Neural cell (in vitro differentiated cells): Measurements from ENCODE around the gene METTL24. TPM values are rescaled to one million over a fixed set of nuclear protein-coding genes. Genes with fewer than 3 reads are reported as not detected.

ENCODE experiments used
- H2AFZ ChIP-seq: fragments of 200-600, 300-800 bp; sonication (generic), shearing (Covaris generic); 2 replicates; pipeline ENCODE4 v1.6.0; 2014; ENCODE audit warnings: low read depth, mild to moderate bottlenecking, antibody characterized with exemption, low read length, moderate library complexity
- H3F3A ChIP-seq: fragments of 200-600 bp; shearing (Covaris generic); 2 replicates; pipeline ENCODE4 v1.6.1; 2016; ENCODE audit warnings: mild to moderate bottlenecking, moderate library complexity, mixed read lengths, antibody characterized with exemption, low read length; ENCODE audit not compliant: insufficient read depth, poor library complexity, severe bottlenecking
- H3K27ac ChIP-seq: fragments of 200-600, 300-800 bp; sonication (generic), shearing (Covaris generic); 2 replicates; pipeline ENCODE4 v1.5.1; 2014; ENCODE audit warnings: mild to moderate bottlenecking, low read length, moderate library complexity
- H3K27me3 ChIP-seq: fragments of 300-800, 200-600 bp; sonication (generic), shearing (Covaris generic); 2 replicates; pipeline ENCODE4 v1.6.0; 2014; ENCODE audit warnings: mild to moderate bottlenecking, low read depth, low read length, moderate library complexity; ENCODE audit not compliant: insufficient read depth
- H3K36me3 ChIP-seq: fragments of 300-800, 200-600 bp; sonication (generic), shearing (Covaris generic); 2 replicates; pipeline ENCODE4 v1.5.1; 2014; ENCODE audit warnings: mild to moderate bottlenecking, antibody characterized with exemption, low read length, moderate library complexity; ENCODE audit not compliant: insufficient read depth
- H3K4me2 ChIP-seq: fragments of 300-800, 200-600 bp; sonication (generic), shearing (Covaris generic); 2 replicates; pipeline ENCODE4 v1.6.0; 2014; ENCODE audit warnings: mild to moderate bottlenecking, low read length
- H3K4me3 ChIP-seq: fragments of 300-800, 200-600 bp; sonication (generic), shearing (Covaris generic); 2 replicates; pipeline ENCODE4 v1.5.1; 2014; ENCODE audit warnings: mild to moderate bottlenecking, low read length, moderate library complexity
- H3K79me2 ChIP-seq: fragments of 200-600 bp; shearing (Covaris generic); replicated peaks from 2 replicates; pipeline ENCODE4 v1.6.0; 2014; ENCODE audit warnings: mild to moderate bottlenecking, low read length, moderate library complexity; ENCODE audit not compliant: insufficient read depth
- H3K9ac ChIP-seq: fragments of 300-800, 200-600 bp; sonication (generic), shearing (Covaris generic); 2 replicates; pipeline ENCODE4 v1.6.1; 2016; ENCODE audit warnings: mild to moderate bottlenecking, low read length, mixed read lengths
- H3K9me2 ChIP-seq: fragments of 200-600 bp; shearing (Covaris generic); 2 replicates; pipeline ENCODE4 v1.6.1; 2016; ENCODE audit warnings: mild to moderate bottlenecking, low read length, mixed read lengths; ENCODE audit not compliant: insufficient read depth
- H3K9me3 ChIP-seq: fragments of 200-600, 300-800 bp; sonication (generic), shearing (Covaris generic); 2 replicates; pipeline ENCODE4 v1.6.1; 2016; ENCODE audit warnings: mild to moderate bottlenecking, mixed run types, low read length, moderate library complexity, mixed read lengths
- H4K20me1 ChIP-seq: fragments of 200-600 bp; shearing (Covaris generic); 2 replicates; pipeline ENCODE4 v1.6.1; 2016; ENCODE audit warnings: mild to moderate bottlenecking, mixed run types; ENCODE audit not compliant: insufficient read depth
- EP300 ChIP-seq: fragments of 450-650 bp; conservative IDR thresholded peaks from 2 replicates; pipeline ENCODE4 v1.6.1; 2014; ENCODE audit warnings: antibody characterized with exemption, mild to moderate bottlenecking, moderate library complexity; ENCODE audit not compliant: poor library complexity, severe bottlenecking
- EZH2 ChIP-seq: fragments of 200-600, 300-800 bp; shearing (Covaris generic), sonication (generic); IDR thresholded peaks from 2 replicates; pipeline ENCODE4 v1.6.1; 2014; ENCODE audit warnings: antibody characterized with exemption, low read length, borderline replicate concordance, mild to moderate bottlenecking; ENCODE audit not compliant: insufficient read depth, poor library complexity, severe bottlenecking
- MXI1 ChIP-seq: fragments of 450-650 bp; conservative IDR thresholded peaks from 2 replicates; pipeline ENCODE4 v1.6.1; 2014; ENCODE audit warnings: antibody characterized with exemption, mild to moderate bottlenecking; ENCODE audit not compliant: poor library complexity, severe bottlenecking
- POLR2AphosphoS5 ChIP-seq: IDR thresholded peaks from 2 replicates; pipeline ENCODE4 v1.6.1; 2012
- RAD21 ChIP-seq: fragments of 450-650 bp; conservative IDR thresholded peaks from 2 replicates; pipeline ENCODE4 v1.6.1; 2014; ENCODE audit warnings: antibody characterized with exemption, mild to moderate bottlenecking, moderate library complexity
- SMC3 ChIP-seq: fragments of 450-650 bp; conservative IDR thresholded peaks from 2 replicates; pipeline ENCODE4 v1.6.1; 2014; ENCODE audit warnings: antibody characterized with exemption, mild to moderate bottlenecking, moderate library complexity; ENCODE audit not compliant: poor library complexity
- TAF1 ChIP-seq: IDR thresholded peaks from 2 replicates; pipeline ENCODE4 v1.6.1; 2012; ENCODE audit warnings: low read depth
- polyA plus RNA-seq: library from polyadenylated mRNA; depleted of rRNA; stranded (reverse); fragments of >200 nt; gene quantifications from 2 replicates; pipeline ENCODE4 v1.2.3, GENCODE V29; 2014
- TF ChIP-seq, protein P1 (sequence below): IDR thresholded peaks from 2 replicates; pipeline ENCODE4 v1.6.1; 2012; ENCODE audit warnings: borderline replicate concordance
- TF ChIP-seq, protein P2 (sequence below): fragments of 450-650 bp; IDR thresholded peaks from 2 replicates; pipeline ENCODE4 v1.5.1; 2014; ENCODE audit warnings: antibody characterized with exemption, mild to moderate bottlenecking, moderate library complexity; ENCODE audit not compliant: poor library complexity, severe bottlenecking

METTL24 gene
- polyA plus RNA-seq, 1 donor from 2014 or later, result not detected

DNA sequence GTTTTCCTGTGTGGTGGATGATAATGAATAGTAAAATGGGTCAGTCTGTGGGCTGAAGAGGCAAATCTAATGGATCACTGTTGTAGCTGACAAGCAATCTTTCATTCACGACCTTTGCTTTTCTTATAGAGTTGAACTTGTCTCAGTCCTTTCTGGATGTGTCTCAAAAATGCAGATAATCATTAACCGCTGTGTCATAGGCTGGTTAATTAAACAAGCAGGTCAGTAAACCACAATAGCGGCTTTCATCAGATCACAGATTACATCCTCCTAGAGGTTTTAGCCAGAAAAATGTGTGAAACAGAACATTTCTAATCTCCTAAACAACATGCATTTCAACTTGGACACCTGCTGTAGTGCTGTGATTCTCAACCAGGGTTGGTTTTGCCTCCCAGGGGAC, 2.5 kb upstream of the METTL24 start:
- no peak overlapping the region for H3K27ac ChIP-seq
- H3K9me3 ChIP-seq, result peaks cover 3% of the 10 kb centered on the region
- peaks cover 18% of the 10 kb centered on the region for H3K27me3 ChIP-seq
- H3K79me2 ChIP-seq, result no peaks in the 10 kb centered on the region
- no peak overlapping the region for H3K4me2 ChIP-seq
- H3K4me3 ChIP-seq, result no peak overlapping the region
- H2AFZ ChIP-seq, result no peak overlapping the region
- H3K9me2 ChIP-seq, result no peaks in the 10 kb centered on the region
- no peaks in the 10 kb centered on the region for H4K20me1 ChIP-seq
- no peaks in the 10 kb centered on the region for H3K36me3 ChIP-seq
- no peaks in the 10 kb centered on the region for H3F3A ChIP-seq
- no peak overlapping the region for H3K9ac ChIP-seq
- TF ChIP-seq MXI1 (no peak), TAF1 (no peak), EP300 (no peak), EZH2 (no peak), SMC3 (no peak), POLR2AphosphoS5 (no peak), RAD21 (no peak)
- TF ChIP-seq, protein P1, sequence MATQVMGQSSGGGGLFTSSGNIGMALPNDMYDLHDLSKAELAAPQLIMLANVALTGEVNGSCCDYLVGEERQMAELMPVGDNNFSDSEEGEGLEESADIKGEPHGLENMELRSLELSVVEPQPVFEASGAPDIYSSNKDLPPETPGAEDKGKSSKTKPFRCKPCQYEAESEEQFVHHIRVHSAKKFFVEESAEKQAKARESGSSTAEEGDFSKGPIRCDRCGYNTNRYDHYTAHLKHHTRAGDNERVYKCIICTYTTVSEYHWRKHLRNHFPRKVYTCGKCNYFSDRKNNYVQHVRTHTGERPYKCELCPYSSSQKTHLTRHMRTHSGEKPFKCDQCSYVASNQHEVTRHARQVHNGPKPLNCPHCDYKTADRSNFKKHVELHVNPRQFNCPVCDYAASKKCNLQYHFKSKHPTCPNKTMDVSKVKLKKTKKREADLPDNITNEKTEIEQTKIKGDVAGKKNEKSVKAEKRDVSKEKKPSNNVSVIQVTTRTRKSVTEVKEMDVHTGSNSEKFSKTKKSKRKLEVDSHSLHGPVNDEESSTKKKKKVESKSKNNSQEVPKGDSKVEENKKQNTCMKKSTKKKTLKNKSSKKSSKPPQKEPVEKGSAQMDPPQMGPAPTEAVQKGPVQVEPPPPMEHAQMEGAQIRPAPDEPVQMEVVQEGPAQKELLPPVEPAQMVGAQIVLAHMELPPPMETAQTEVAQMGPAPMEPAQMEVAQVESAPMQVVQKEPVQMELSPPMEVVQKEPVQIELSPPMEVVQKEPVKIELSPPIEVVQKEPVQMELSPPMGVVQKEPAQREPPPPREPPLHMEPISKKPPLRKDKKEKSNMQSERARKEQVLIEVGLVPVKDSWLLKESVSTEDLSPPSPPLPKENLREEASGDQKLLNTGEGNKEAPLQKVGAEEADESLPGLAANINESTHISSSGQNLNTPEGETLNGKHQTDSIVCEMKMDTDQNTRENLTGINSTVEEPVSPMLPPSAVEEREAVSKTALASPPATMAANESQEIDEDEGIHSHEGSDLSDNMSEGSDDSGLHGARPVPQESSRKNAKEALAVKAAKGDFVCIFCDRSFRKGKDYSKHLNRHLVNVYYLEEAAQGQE, result no peak
- TF ChIP-seq, protein P2, sequence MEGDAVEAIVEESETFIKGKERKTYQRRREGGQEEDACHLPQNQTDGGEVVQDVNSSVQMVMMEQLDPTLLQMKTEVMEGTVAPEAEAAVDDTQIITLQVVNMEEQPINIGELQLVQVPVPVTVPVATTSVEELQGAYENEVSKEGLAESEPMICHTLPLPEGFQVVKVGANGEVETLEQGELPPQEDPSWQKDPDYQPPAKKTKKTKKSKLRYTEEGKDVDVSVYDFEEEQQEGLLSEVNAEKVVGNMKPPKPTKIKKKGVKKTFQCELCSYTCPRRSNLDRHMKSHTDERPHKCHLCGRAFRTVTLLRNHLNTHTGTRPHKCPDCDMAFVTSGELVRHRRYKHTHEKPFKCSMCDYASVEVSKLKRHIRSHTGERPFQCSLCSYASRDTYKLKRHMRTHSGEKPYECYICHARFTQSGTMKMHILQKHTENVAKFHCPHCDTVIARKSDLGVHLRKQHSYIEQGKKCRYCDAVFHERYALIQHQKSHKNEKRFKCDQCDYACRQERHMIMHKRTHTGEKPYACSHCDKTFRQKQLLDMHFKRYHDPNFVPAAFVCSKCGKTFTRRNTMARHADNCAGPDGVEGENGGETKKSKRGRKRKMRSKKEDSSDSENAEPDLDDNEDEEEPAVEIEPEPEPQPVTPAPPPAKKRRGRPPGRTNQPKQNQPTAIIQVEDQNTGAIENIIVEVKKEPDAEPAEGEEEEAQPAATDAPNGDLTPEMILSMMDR, result no peak

GRCh38 chr6:110359556-110359955, 1.4 kb upstream of the METTL24 start:
- no peak overlapping the region for H3K27ac ChIP-seq
- no peaks in the 10 kb centered on the region for H3K9me2 ChIP-seq
- no peak overlapping the region for H2AFZ ChIP-seq
- H3K9me3 ChIP-seq, result peaks cover 3% of the 10 kb centered on the region
- TF ChIP-seq SMC3 (no peak), POLR2AphosphoS5 (no peak), TAF1 (no peak), MXI1 (no peak), EZH2 (no peak), EP300 (no peak), RAD21 (no peak)
- TF ChIP-seq, protein P2, result no peak
- TF ChIP-seq, protein P1, result no peak
- no peak overlapping the region for H3K4me2 ChIP-seq
- no peaks in the 10 kb centered on the region for H3K36me3 ChIP-seq
- no peaks in the 10 kb centered on the region for H4K20me1 ChIP-seq
- no peaks in the 10 kb centered on the region for H3F3A ChIP-seq
- no peak overlapping the region for H3K4me3 ChIP-seq
- no peak overlapping the region for H3K9ac ChIP-seq
- peaks cover 18% of the 10 kb centered on the region for H3K27me3 ChIP-seq
- no peaks in the 10 kb centered on the region for H3K79me2 ChIP-seq
